GM10266 (cell line): Measurements from ENCODE around the gene HSPBAP1.
"Not testable (repeated sequence)": the region's sequence is repeated elsewhere in the genome, so short reads cannot be mapped to it uniquely, and the experiment has no call there.

Source experiments
- DNase-seq: peaks from one replicate; pipeline ENCODE4 v3.0.0; 2012; ENCODE audit errors: extremely low spot score
- CTCF ChIP-seq: IDR thresholded peaks from 2 replicates; pipeline ENCODE4 v1.5.1; 2012; ENCODE audit warnings: mild to moderate bottlenecking, low read depth; ENCODE audit not compliant: control insufficient read depth, insufficient read depth; ENCODE audit errors: missing control alignments

The HSPBAP1 gene

GRCh38 chr3:122739172-122739571 lies 54.5 kb downstream of the HSPBAP1 start:
- no peak for DNase-seq
- TF ChIP-seq CTCF: no peak

- not testable (repeated sequence) for DNase-seq
These were observed 60.7 kb downstream of the HSPBAP1 start for GRCh38 chr3:122732682-122733525.

- no peak for TF ChIP-seq CTCF
- no peak for DNase-seq
These were observed 63.4 kb downstream of the HSPBAP1 start for GRCh38 chr3:122730240-122730639.

- no peak for TF ChIP-seq CTCF
- DNase-seq: no peak
These were observed 64.7 kb downstream of the HSPBAP1 start for GRCh38 chr3:122728756-122729514.

GRCh38 chr3:122728186-122728585 lies 65.4 kb downstream of the HSPBAP1 start:
- TF ChIP-seq CTCF: no peak
- no peak for DNase-seq

- TF ChIP-seq CTCF: no peak
- no peak for DNase-seq
These were observed 65.9 kb downstream of the HSPBAP1 start for GRCh38 chr3:122727766-122728165.

GRCh38 chr3:122727294-122727693 lies 66.3 kb downstream of the HSPBAP1 start:
- TF ChIP-seq CTCF: no peak
- no peak for DNase-seq
